ENCODE measurements around the gene LBP. TPM values are rescaled to one million over a fixed set of nuclear protein-coding genes. Genes with fewer than 3 reads are reported as not detected.

LBP gene
- total and polyA plus RNA-seq, 2 of the 13 experiments (the other 11 are each of a cell fraction or from before 2014, with no cell fraction given) = 0.07 to 0.20 TPM

DNA sequence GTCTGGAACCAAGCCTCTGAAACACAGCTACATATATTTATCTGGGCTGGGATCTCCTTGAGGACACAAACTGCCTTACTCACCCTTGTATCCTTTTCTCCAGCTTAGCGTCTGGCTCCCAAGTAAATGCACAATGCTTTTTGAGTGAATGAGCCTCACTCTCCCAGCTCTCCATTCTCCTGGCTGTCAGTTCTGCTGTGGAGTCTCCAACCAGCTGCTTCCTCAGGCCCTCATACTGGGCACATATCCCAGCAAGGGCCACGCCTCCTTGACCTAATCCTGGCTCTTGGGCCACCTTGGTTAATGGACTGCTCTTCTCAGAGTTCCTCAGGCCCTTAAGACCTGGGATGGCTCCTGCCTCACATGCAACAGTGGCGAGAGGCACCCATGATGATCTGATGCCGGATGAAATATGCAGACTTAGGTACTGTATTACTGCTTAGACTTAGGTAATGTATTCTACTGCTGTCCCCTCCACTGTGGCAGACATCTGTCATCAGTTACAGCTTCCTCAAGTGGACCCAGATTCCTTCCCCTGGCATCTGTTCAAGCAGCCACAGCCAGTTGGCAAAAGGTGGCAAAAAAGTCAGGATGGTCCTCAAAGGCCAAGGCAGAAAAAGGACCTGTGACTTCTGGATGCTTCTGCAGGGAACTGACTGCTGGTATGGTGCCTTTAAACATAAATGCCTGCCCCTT lies 72.4 kb downstream of the LBP start (continued):
- TF ChIP-seq, protein P1, sequence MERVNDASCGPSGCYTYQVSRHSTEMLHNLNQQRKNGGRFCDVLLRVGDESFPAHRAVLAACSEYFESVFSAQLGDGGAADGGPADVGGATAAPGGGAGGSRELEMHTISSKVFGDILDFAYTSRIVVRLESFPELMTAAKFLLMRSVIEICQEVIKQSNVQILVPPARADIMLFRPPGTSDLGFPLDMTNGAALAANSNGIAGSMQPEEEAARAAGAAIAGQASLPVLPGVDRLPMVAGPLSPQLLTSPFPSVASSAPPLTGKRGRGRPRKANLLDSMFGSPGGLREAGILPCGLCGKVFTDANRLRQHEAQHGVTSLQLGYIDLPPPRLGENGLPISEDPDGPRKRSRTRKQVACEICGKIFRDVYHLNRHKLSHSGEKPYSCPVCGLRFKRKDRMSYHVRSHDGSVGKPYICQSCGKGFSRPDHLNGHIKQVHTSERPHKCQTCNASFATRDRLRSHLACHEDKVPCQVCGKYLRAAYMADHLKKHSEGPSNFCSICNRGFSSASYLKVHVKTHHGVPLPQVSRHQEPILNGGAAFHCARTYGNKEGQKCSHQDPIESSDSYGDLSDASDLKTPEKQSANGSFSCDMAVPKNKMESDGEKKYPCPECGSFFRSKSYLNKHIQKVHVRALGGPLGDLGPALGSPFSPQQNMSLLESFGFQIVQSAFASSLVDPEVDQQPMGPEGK (CRISPR knock-in tag; IDR thresholded peaks at IDR 0.05) = 0 out of 2 replicates have a peak, but pooled peaks have one; percentile 13
- TF ChIP-seq POLR2AphosphoS5 (IDR thresholded peaks at IDR 0.05; ENCODE audit: low read depth, low read length) = peak; percentile 62
- TF ChIP-seq ZSCAN29 (CRISPR knock-in tag; conservative IDR thresholded peaks at IDR 0.05) = no peak
- TF ChIP-seq, protein P2, sequence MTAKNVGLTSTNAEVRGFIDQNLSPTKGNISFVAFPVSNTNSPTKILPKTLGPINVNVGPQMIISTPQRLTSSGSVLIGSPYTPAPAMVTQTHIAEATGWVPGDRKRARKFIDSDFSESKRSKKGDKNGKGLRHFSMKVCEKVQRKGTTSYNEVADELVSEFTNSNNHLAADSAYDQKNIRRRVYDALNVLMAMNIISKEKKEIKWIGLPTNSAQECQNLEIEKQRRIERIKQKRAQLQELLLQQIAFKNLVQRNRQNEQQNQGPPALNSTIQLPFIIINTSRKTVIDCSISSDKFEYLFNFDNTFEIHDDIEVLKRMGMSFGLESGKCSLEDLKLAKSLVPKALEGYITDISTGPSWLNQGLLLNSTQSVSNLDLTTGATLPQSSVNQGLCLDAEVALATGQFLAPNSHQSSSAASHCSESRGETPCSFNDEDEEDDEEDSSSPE (CRISPR knock-in tag; IDR thresholded peaks at IDR 0.05) = no peak
- TF ChIP-seq ZNF12 (CRISPR knock-in tag; IDR thresholded peaks at IDR 0.05) = no peak
- no peak for TF ChIP-seq SIN3B (IDR thresholded peaks at IDR 0.05; ENCODE audit: low read length)
- TF ChIP-seq, protein P3, sequence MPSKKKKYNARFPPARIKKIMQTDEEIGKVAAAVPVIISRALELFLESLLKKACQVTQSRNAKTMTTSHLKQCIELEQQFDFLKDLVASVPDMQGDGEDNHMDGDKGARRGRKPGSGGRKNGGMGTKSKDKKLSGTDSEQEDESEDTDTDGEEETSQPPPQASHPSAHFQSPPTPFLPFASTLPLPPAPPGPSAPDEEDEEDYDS (CRISPR knock-in tag; IDR thresholded peaks at IDR 0.05) = no peak
- no peak for TF ChIP-seq NCOA1 (CRISPR knock-in tag; IDR thresholded peaks at IDR 0.05)
- TF ChIP-seq ZBTB8A (CRISPR knock-in tag; IDR thresholded peaks at IDR 0.05; ENCODE audit: borderline replicate concordance, low read depth) = no peak
- TF ChIP-seq TRIM24 (CRISPR knock-in tag; IDR thresholded peaks at IDR 0.05) = no peak
- TF ChIP-seq ZNF83 (CRISPR knock-in tag; IDR thresholded peaks at IDR 0.05; ENCODE audit: borderline replicate concordance) = no peak
- TF ChIP-seq ZNF205 (CRISPR knock-in tag; IDR thresholded peaks at IDR 0.05) = no peak
- TF ChIP-seq CBX2 (IDR thresholded peaks at IDR 0.05; ENCODE audit: low read depth, low read length) = no peak
- no peak for TF ChIP-seq CBX2 (CRISPR knock-in tag; IDR thresholded peaks at IDR 0.05; ENCODE audit: low read depth)
- TF ChIP-seq, protein P4, sequence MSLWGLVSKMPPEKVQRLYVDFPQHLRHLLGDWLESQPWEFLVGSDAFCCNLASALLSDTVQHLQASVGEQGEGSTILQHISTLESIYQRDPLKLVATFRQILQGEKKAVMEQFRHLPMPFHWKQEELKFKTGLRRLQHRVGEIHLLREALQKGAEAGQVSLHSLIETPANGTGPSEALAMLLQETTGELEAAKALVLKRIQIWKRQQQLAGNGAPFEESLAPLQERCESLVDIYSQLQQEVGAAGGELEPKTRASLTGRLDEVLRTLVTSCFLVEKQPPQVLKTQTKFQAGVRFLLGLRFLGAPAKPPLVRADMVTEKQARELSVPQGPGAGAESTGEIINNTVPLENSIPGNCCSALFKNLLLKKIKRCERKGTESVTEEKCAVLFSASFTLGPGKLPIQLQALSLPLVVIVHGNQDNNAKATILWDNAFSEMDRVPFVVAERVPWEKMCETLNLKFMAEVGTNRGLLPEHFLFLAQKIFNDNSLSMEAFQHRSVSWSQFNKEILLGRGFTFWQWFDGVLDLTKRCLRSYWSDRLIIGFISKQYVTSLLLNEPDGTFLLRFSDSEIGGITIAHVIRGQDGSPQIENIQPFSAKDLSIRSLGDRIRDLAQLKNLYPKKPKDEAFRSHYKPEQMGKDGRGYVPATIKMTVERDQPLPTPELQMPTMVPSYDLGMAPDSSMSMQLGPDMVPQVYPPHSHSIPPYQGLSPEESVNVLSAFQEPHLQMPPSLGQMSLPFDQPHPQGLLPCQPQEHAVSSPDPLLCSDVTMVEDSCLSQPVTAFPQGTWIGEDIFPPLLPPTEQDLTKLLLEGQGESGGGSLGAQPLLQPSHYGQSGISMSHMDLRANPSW (CRISPR knock-in tag; IDR thresholded peaks at IDR 0.05; ENCODE audit: borderline replicate concordance) = no peak
- TF ChIP-seq, protein P5, sequence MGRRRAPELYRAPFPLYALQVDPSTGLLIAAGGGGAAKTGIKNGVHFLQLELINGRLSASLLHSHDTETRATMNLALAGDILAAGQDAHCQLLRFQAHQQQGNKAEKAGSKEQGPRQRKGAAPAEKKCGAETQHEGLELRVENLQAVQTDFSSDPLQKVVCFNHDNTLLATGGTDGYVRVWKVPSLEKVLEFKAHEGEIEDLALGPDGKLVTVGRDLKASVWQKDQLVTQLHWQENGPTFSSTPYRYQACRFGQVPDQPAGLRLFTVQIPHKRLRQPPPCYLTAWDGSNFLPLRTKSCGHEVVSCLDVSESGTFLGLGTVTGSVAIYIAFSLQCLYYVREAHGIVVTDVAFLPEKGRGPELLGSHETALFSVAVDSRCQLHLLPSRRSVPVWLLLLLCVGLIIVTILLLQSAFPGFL (CRISPR knock-in tag; IDR thresholded peaks at IDR 0.05) = 0 out of 2 replicates have a peak, but pooled peaks have one; percentile 28
- TF ChIP-seq ZNF552 (CRISPR knock-in tag; IDR thresholded peaks at IDR 0.05; ENCODE audit: borderline replicate concordance) = no peak
- no peak for TF ChIP-seq ZNF564 (CRISPR knock-in tag; IDR thresholded peaks at IDR 0.05)
- no peak for TF ChIP-seq HNRNPK (IDR thresholded peaks at IDR 0.05; ENCODE audit: low read depth, low read length, poor library complexity, severe bottlenecking)
- TF ChIP-seq HNF4G (IDR thresholded peaks at IDR 0.05; ENCODE audit: borderline replicate concordance, low read depth, low read length) = no peak
- no peak for TF ChIP-seq HNF4G (CRISPR knock-in tag; IDR thresholded peaks at IDR 0.05; ENCODE audit: borderline replicate concordance, low read depth)
- TF ChIP-seq, protein P6, sequence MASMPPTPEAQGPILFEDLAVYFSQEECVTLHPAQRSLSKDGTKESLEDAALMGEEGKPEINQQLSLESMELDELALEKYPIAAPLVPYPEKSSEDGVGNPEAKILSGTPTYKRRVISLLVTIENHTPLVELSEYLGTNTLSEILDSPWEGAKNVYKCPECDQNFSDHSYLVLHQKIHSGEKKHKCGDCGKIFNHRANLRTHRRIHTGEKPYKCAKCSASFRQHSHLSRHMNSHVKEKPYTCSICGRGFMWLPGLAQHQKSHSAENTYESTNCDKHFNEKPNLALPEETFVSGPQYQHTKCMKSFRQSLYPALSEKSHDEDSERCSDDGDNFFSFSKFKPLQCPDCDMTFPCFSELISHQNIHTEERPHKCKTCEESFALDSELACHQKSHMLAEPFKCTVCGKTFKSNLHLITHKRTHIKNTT (CRISPR knock-in tag; IDR thresholded peaks at IDR 0.05) = no peak
